HEK293 (cell line): ENCODE measurements around the gene DRC3.

Source experiments
- CTCF ChIA-PET: fragments of 350-600 bp; formaldehyde crosslinking; extraction: SDS; loops from one replicate; lab custom pipeline; 2021; ENCODE audit warnings: antibody characterized with exemption; lab: Yijun Ruan, JAX
- POLR2A ChIA-PET: fragments of 300-600 bp; formaldehyde crosslinking; extraction: SDS; loops from one replicate; lab custom pipeline; 2020; ENCODE audit warnings: antibody characterized with exemption, inconsistent platforms; lab: Yijun Ruan, JAX
- H3K27ac ChIP-seq: fragments of 200-500 bp; sonication (Bioruptor generic); 2 replicates; pipeline ENCODE4 v1.5.1; 2014; ENCODE audit warnings: low read depth, low read length, control low read depth, inconsistent platforms; ENCODE audit errors: extremely low read depth
- H3K36me3 ChIP-seq, 2 experiments: fragments of 200-500 bp in 1 of 2; sonication (Bioruptor generic) in 1 of 2; 1 replicate in 1 of 2; 2 replicates in 1 of 2; pipeline ENCODE4 v1.5.1; 2014 to 2017; ENCODE audit warnings: inconsistent platforms in 2 of 2, low read length in 2 of 2; ENCODE audit not compliant: control insufficient read depth in 2 of 2, insufficient read depth in 1 of 2
- H3K4me1 ChIP-seq: fragments of 200-500 bp; sonication (Bioruptor generic); 2 replicates; pipeline ENCODE4 v1.5.1; 2014; ENCODE audit warnings: mild to moderate bottlenecking, low read length, inconsistent platforms; ENCODE audit not compliant: control insufficient read depth, insufficient read depth
- H3K4me3 ChIP-seq: 2 replicates; pipeline ENCODE4 v1.5.1; 2011; ENCODE audit warnings: low read depth, mild to moderate bottlenecking, control low read depth, low read length, moderate library complexity
- H3K9me3 ChIP-seq: fragments of 200-500 bp; sonication (Bioruptor generic); 2 replicates; pipeline ENCODE4 v1.5.1; 2014; ENCODE audit warnings: low read depth, low read length, inconsistent platforms; ENCODE audit not compliant: control insufficient read depth, insufficient read depth
- IKZF3 ChIP-seq: fragments of 450-650 bp; IDR thresholded peaks from 2 replicates; pipeline ENCODE4 v1.5.0; 2018; ENCODE audit warnings: missing biosample characterization, mild to moderate bottlenecking, missing genetic modification characterization, moderate library complexity
- MEIS1 ChIP-seq: sonication (generic); formaldehyde crosslinking; IDR thresholded peaks from 2 replicates; pipeline ENCODE4 v1.8.1; 2022; ENCODE audit warnings: missing genetic modification reagents, mild to moderate bottlenecking, borderline replicate concordance
- ZBTB44 ChIP-seq: fragments of 450-650 bp; IDR thresholded peaks from 2 replicates; pipeline ENCODE4 v1.5.1; 2018; ENCODE audit warnings: missing biosample characterization, mild to moderate bottlenecking, missing genetic modification characterization
- ZBTB48 ChIP-seq: fragments of 450-650 bp; formaldehyde crosslinking; IDR thresholded peaks from 2 replicates; pipeline ENCODE4 v1.5.1; 2016; ENCODE audit warnings: missing biosample characterization, missing genetic modification characterization
- ZBTB8A ChIP-seq: fragments of 450-650 bp; formaldehyde crosslinking; IDR thresholded peaks from 2 replicates; pipeline ENCODE4 v1.5.1; 2016; ENCODE audit warnings: missing biosample characterization, missing genetic modification characterization
- ZIC2 ChIP-seq: fragments of 450-650 bp; formaldehyde crosslinking; IDR thresholded peaks from 2 replicates; pipeline ENCODE4 v1.5.1; 2016; ENCODE audit warnings: missing biosample characterization, missing genetic modification characterization
- ZNF112 ChIP-seq: fragments of 450-650 bp; formaldehyde crosslinking; IDR thresholded peaks from 2 replicates; pipeline ENCODE4 v1.5.0; 2017; ENCODE audit warnings: missing biosample characterization, missing genetic modification characterization
- ZNF184 ChIP-seq: fragments of 450-650 bp; IDR thresholded peaks from 2 replicates; pipeline ENCODE4 v1.5.1; 2018; ENCODE audit warnings: missing biosample characterization, mild to moderate bottlenecking, missing genetic modification characterization
- ZNF19 ChIP-seq: fragments of 450-650 bp; formaldehyde crosslinking; IDR thresholded peaks from 2 replicates; pipeline ENCODE4; 2016; ENCODE audit warnings: missing biosample characterization, missing genetic modification characterization, low read depth
- ZNF211 ChIP-seq: fragments of 450-650 bp; formaldehyde crosslinking; IDR thresholded peaks from 2 replicates; pipeline ENCODE4 v1.5.1; 2016; ENCODE audit warnings: low read depth, missing biosample characterization, missing genetic modification characterization
- ZNF223 ChIP-seq: fragments of 450-650 bp; formaldehyde crosslinking; IDR thresholded peaks from 2 replicates; pipeline ENCODE4 v1.5.1; 2016; ENCODE audit warnings: missing biosample characterization, missing genetic modification characterization
- ZNF274 ChIP-seq, 2 experiments: fragments of 200-500 bp in 1 of 2; fragments of 450-650 bp in 1 of 2; sonication (Bioruptor generic) in 1 of 2; formaldehyde crosslinking in 1 of 2; IDR thresholded peaks; 2 replicates each; pipeline versions ENCODE4 v1.5.1 to v1.6.1; 2014 to 2016; ENCODE audit warnings: borderline replicate concordance in 1 of 2, inconsistent platforms in 1 of 2, low read length in 1 of 2, missing biosample characterization in 1 of 2, missing genetic modification characterization in 1 of 2
- ZNF280C ChIP-seq: fragments of 450-650 bp; formaldehyde crosslinking; IDR thresholded peaks from 2 replicates; pipeline ENCODE4 v1.5.1; 2016; ENCODE audit warnings: missing biosample characterization, missing genetic modification characterization
- ZNF280D ChIP-seq: fragments of 450-650 bp; formaldehyde crosslinking; IDR thresholded peaks from 2 replicates; pipeline ENCODE4 v1.5.1; 2016; ENCODE audit warnings: missing biosample characterization, missing genetic modification characterization
- ZNF324 ChIP-seq: fragments of 450-650 bp; formaldehyde crosslinking; IDR thresholded peaks from 2 replicates; pipeline ENCODE4 v1.5.1; 2016; ENCODE audit warnings: missing biosample characterization, missing genetic modification characterization
- ZNF391 ChIP-seq: fragments of 450-650 bp; formaldehyde crosslinking; IDR thresholded peaks from 2 replicates; pipeline ENCODE4 v1.5.1; 2016; ENCODE audit warnings: low read depth, missing biosample characterization, missing genetic modification characterization, borderline replicate concordance
- ZNF416 ChIP-seq: fragments of 450-650 bp; formaldehyde crosslinking; IDR thresholded peaks from 2 replicates; pipeline ENCODE4 v1.5.1; 2016; ENCODE audit warnings: missing biosample characterization, missing genetic modification characterization
- ZNF521 ChIP-seq: fragments of 450-650 bp; formaldehyde crosslinking; IDR thresholded peaks from 2 replicates; pipeline ENCODE4 v1.5.1; 2017; ENCODE audit warnings: missing biosample characterization, mild to moderate bottlenecking, missing genetic modification characterization
- ZNF660 ChIP-seq: fragments of 450-650 bp; IDR thresholded peaks from 2 replicates; pipeline ENCODE4 v1.5.1; 2018; ENCODE audit warnings: missing biosample characterization, mild to moderate bottlenecking, missing genetic modification characterization
- ZNF670 ChIP-seq: fragments of 450-650 bp; formaldehyde crosslinking; IDR thresholded peaks from 2 replicates; pipeline ENCODE4 v1.5.1; 2016; ENCODE audit warnings: missing biosample characterization, missing genetic modification characterization, low read depth
- ZNF747 ChIP-seq: fragments of 450-650 bp; formaldehyde crosslinking; IDR thresholded peaks from 2 replicates; pipeline ENCODE4 v1.5.1; 2016; ENCODE audit warnings: missing biosample characterization, missing genetic modification characterization
- TF ChIP-seq, protein P1 (sequence below): fragments of 450-650 bp; IDR thresholded peaks from 2 replicates; pipeline ENCODE4 v1.5.1; 2018; ENCODE audit warnings: missing biosample characterization, missing genetic modification characterization
- TF ChIP-seq, protein P2 (sequence below): sonication (generic); formaldehyde crosslinking; IDR thresholded peaks from 2 replicates; pipeline ENCODE4 v1.8.1; 2022; ENCODE audit warnings: mild to moderate bottlenecking, moderate library complexity, missing genetic modification reagents
- TF ChIP-seq, protein P3 (sequence below): fragments of 450-650 bp; formaldehyde crosslinking; IDR thresholded peaks from 2 replicates; pipeline ENCODE4 v1.5.1; 2016; ENCODE audit warnings: missing biosample characterization, missing genetic modification characterization

DRC3 gene

GRCh38 chr17:18035704-18036103 is 63.0 kb downstream of the DRC3 start:
- H3K4me1 ChIP-seq, result peaks cover 7% of the 10 kb centered on the region
- POLR2A ChIA-PET, result no interaction called here
- H3K27ac ChIP-seq, result no peak overlapping the region
- CTCF ChIA-PET, result interaction anchor here (0.6 to 8.1 kb wide), 15 partner anchors 10 to 1582 kb away, joined by 3 to 74 read pairs (median 4); no protein-coding TSS in a partner anchor
- TF ChIP-seq ZNF416 (tag by site-specific recombination) (no peak), MEIS1 (CRISPR knock-in tag) (no peak), ZNF670 (no peak), ZNF223 (tag by site-specific recombination) (no peak), ZNF280C (tag by site-specific recombination) (no peak), ZBTB44 (tag by site-specific recombination) (no peak), IKZF3 (tag by site-specific recombination) (no peak), ZNF184 (tag by site-specific recombination) (no peak), ZNF211 (no peak), ZBTB8A (tag by site-specific recombination) (no peak)
- TF ChIP-seq, protein P1, sequence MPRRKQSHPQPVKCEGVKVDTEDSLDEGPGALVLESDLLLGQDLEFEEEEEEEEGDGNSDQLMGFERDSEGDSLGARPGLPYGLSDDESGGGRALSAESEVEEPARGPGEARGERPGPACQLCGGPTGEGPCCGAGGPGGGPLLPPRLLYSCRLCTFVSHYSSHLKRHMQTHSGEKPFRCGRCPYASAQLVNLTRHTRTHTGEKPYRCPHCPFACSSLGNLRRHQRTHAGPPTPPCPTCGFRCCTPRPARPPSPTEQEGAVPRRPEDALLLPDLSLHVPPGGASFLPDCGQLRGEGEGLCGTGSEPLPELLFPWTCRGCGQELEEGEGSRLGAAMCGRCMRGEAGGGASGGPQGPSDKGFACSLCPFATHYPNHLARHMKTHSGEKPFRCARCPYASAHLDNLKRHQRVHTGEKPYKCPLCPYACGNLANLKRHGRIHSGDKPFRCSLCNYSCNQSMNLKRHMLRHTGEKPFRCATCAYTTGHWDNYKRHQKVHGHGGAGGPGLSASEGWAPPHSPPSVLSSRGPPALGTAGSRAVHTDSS (tag by site-specific recombination), result no peak
- TF ChIP-seq, protein P2, sequence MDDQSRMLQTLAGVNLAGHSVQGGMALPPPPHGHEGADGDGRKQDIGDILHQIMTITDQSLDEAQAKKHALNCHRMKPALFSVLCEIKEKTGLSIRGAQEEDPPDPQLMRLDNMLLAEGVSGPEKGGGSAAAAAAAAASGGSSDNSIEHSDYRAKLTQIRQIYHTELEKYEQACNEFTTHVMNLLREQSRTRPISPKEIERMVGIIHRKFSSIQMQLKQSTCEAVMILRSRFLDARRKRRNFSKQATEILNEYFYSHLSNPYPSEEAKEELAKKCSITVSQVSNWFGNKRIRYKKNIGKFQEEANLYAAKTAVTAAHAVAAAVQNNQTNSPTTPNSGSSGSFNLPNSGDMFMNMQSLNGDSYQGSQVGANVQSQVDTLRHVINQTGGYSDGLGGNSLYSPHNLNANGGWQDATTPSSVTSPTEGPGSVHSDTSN (CRISPR knock-in tag), result no peak
- H3K4me3 ChIP-seq, result no peak overlapping the region
- H3K9me3 ChIP-seq, result no peaks in the 10 kb centered on the region
- no peaks in the 10 kb centered on the region; a peak in 1 of 3 replicates for H3K36me3 ChIP-seq

DNA sequence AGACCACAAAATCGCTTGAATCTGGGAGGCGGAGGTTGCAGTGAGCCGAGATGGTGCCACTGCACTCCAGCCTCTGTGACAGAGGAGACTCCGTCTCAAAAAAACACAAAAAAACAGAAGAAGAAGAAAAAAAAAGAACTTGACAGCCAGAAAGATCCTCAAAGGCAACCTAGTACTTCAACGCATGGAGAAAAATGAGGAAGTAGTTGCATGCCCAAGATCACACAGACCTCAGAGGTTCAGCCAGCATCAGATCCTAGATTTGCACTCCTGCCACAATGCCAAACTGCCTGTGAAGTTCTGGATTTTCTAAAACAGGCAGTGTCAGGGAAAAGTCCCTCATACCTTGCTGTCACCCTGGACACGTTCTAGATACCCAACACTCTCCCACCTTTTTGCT is 64.8 kb downstream of the DRC3 start:
- no peaks in the 10 kb centered on the region; a peak in 1 of 3 replicates for H3K36me3 ChIP-seq
- POLR2A ChIA-PET, result interaction anchor here (0.6 kb wide), 1 partner anchor 76 kb away, joined by 3 read pairs; no protein-coding TSS in a partner anchor
- no peak overlapping the region for H3K27ac ChIP-seq
- H3K9me3 ChIP-seq, result no peaks in the 10 kb centered on the region
- CTCF ChIA-PET, result interaction anchor here (0.7 to 8.1 kb wide), 4 partner anchors 119 to 1531 kb away, joined by 3 to 54 read pairs (median 11); no protein-coding TSS in a partner anchor
- peaks cover 18% of the 10 kb centered on the region for H3K4me1 ChIP-seq
- no peak overlapping the region for H3K4me3 ChIP-seq
- TF ChIP-seq ZNF521 (tag by site-specific recombination) (no peak), ZNF112 (tag by site-specific recombination) (no peak), ZNF274 (IDR thresholded peaks at IDR 0.05; ENCODE audit: low read length) (no peak), ZNF274 (tag by site-specific recombination; IDR thresholded peaks at IDR 0.05; ENCODE audit: borderline replicate concordance) (no peak), ZBTB48 (tag by site-specific recombination) (no peak), ZNF280D (tag by site-specific recombination) (no peak), ZNF660 (no peak), ZIC2 (tag by site-specific recombination) (no peak), ZNF747 (tag by site-specific recombination) (no peak), ZNF19 (tag by site-specific recombination) (no peak), ZNF391 (tag by site-specific recombination) (no peak), ZNF324 (no peak)
- TF ChIP-seq, protein P3, sequence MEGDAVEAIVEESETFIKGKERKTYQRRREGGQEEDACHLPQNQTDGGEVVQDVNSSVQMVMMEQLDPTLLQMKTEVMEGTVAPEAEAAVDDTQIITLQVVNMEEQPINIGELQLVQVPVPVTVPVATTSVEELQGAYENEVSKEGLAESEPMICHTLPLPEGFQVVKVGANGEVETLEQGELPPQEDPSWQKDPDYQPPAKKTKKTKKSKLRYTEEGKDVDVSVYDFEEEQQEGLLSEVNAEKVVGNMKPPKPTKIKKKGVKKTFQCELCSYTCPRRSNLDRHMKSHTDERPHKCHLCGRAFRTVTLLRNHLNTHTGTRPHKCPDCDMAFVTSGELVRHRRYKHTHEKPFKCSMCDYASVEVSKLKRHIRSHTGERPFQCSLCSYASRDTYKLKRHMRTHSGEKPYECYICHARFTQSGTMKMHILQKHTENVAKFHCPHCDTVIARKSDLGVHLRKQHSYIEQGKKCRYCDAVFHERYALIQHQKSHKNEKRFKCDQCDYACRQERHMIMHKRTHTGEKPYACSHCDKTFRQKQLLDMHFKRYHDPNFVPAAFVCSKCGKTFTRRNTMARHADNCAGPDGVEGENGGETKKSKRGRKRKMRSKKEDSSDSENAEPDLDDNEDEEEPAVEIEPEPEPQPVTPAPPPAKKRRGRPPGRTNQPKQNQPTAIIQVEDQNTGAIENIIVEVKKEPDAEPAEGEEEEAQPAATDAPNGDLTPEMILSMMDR (tag by site-specific recombination), result no peak
